Naive thymus-derived CD8-positive, alpha-beta T cell (primary cell): ENCODE results near the gene CACNA1C. TPM values are rescaled to one million over a fixed set of nuclear protein-coding genes. Genes with fewer than 3 reads are reported as not detected.

Experiments used
- ATAC-seq, 2 donors: fragments of 150-1000 bp; cut with Tn5 transposase in 1 of 2; sonication (Bioruptor Pico), chemical (Tn5 transposase) in 1 of 2; 1 replicate in 1 of 2; 2 replicates in 1 of 2; pipeline ENCODE4 v1.10.0; 2021; ENCODE audit warnings: mild to moderate bottlenecking in 2 of 2, moderate library complexity in 2 of 2
- POLR2A ChIA-PET: fragments of 350-600 bp; sonication (Branson Sonifier 250); formaldehyde crosslinking; loops from one replicate; lab custom pipeline; 2021; ENCODE audit warnings: antibody characterized with exemption; lab: Charles Lee
- DNase-seq, 10 donors: peaks; one replicate each; pipeline versions ENCODE4 v3.0.0 to v3.0.0-alpha.2; 2020 to 2022
- H3K27ac Mint-ChIP-seq, 10 donors: one replicate each; pipeline ENCODE4 v1.8.0; 2020 to 2022; ENCODE audit warnings: mild to moderate bottlenecking in 10 of 10, mixed read lengths in 10 of 10, moderate library complexity in 4 of 10, inconsistent platforms in 1 of 10
- H3K27me3 Mint-ChIP-seq, 5 donors: one replicate each; pipeline ENCODE4 v1.8.0; 2021 to 2022; ENCODE audit warnings: mixed read lengths in 5 of 5
- H3K36me3 Mint-ChIP-seq, 3 donors: one replicate each; pipeline ENCODE4 v1.8.0; 2020 to 2022; ENCODE audit warnings: mixed read lengths in 3 of 3, mild to moderate bottlenecking in 2 of 3, inconsistent platforms in 1 of 3
- H3K4me1 Mint-ChIP-seq, 4 donors: one replicate each; pipeline ENCODE4 v1.8.0; 2021 to 2022; ENCODE audit warnings: mixed read lengths in 4 of 4
- H3K4me3 Mint-ChIP-seq, 10 donors: one replicate each; pipeline ENCODE4 v1.8.0; 2020 to 2022; ENCODE audit warnings: mild to moderate bottlenecking in 10 of 10, mixed read lengths in 10 of 10, moderate library complexity in 6 of 10, inconsistent platforms in 1 of 10
- H3K9me3 Mint-ChIP-seq, 9 donors: one replicate each; pipeline ENCODE4 v1.8.0; 2020 to 2022; ENCODE audit warnings: mixed read lengths in 9 of 9, mild to moderate bottlenecking in 3 of 9, inconsistent platforms in 1 of 9, moderate library complexity in 1 of 9
- polyA plus RNA-seq, 3 donors: library from polyadenylated mRNA; unstranded; fragments of 300-500 nt; fragmentation: Illumina TruSeq; gene quantifications; one replicate each; pipeline ENCODE4 v1.2.3, GENCODE V29; 2021
- total RNA-seq, 8 experiments: library from RNA in 2 of 8; stranded (reverse) in 2 of 8; gene quantifications; one replicate each; pipeline ENCODE4 v1.2.3 and lab custom pipeline; 2021 to 2026

CACNA1C gene
- total and polyA plus RNA-seq, 5 experiments from 2014 or later: 0.05 to 0.21 (median 0.16) TPM

- H3K27me3 Mint-ChIP-seq: peaks cover 0 to 13% (median 5%) of the 10 kb centered on the region in 5 donors
- POLR2A ChIA-PET: no interaction called here
- peaks cover 0 to 5% (median 0%) of the 10 kb centered on the region in 9 donors for H3K9me3 Mint-ChIP-seq
- DNase-seq: no peak
- H3K4me1 Mint-ChIP-seq: no peaks in the 10 kb centered on the region
- H3K36me3 Mint-ChIP-seq: no peaks in the 10 kb centered on the region
- no peak for ATAC-seq
- H3K4me3 Mint-ChIP-seq: no peak overlapping the region
- no peak overlapping the region for H3K27ac Mint-ChIP-seq
Observed at GRCh38 chr12:2140858-2141519, 88.2 kb downstream of the CACNA1C start.

- POLR2A ChIA-PET: no interaction called here
- DNase-seq (no peak), ATAC-seq (no peak)
- no peaks in the 10 kb centered on the region for H3K9me3 Mint-ChIP-seq
- H3K36me3 Mint-ChIP-seq: no peaks in the 10 kb centered on the region
- H3K27ac Mint-ChIP-seq: no peak overlapping the region
- peaks cover 0 to 5% (median 3%) of the 10 kb centered on the region in 5 donors for H3K27me3 Mint-ChIP-seq
- no peak overlapping the region for H3K4me3 Mint-ChIP-seq
- no peaks in the 10 kb centered on the region for H3K4me1 Mint-ChIP-seq
Observed at GRCh38 chr12:2142068-2142467, 89.3 kb downstream of the CACNA1C start.

GRCh38 chr12:2144951-2145350 lies 92.2 kb downstream of the CACNA1C start:
- no peaks in the 10 kb centered on the region for H3K4me1 Mint-ChIP-seq
- H3K9me3 Mint-ChIP-seq: no peaks in the 10 kb centered on the region
- H3K36me3 Mint-ChIP-seq: no peaks in the 10 kb centered on the region
- H3K27ac Mint-ChIP-seq: no peak overlapping the region
- DNase-seq (no peak), ATAC-seq (no peak)
- H3K4me3 Mint-ChIP-seq: no peak overlapping the region
- peaks cover 2 to 21% (median 7%) of the 10 kb centered on the region in 5 donors for H3K27me3 Mint-ChIP-seq
- POLR2A ChIA-PET: no interaction called here

- ATAC-seq (no peak), DNase-seq (no peak)
- no peaks in the 10 kb centered on the region for H3K4me1 Mint-ChIP-seq
- no peaks in the 10 kb centered on the region for H3K36me3 Mint-ChIP-seq
- no peak overlapping the region for H3K27ac Mint-ChIP-seq
- H3K9me3 Mint-ChIP-seq: no peaks in the 10 kb centered on the region
- no peak overlapping the region for H3K4me3 Mint-ChIP-seq
- POLR2A ChIA-PET: no interaction called here
- H3K27me3 Mint-ChIP-seq: peaks cover 2 to 23% (median 7%) of the 10 kb centered on the region in 5 donors
Observed at GRCh38 chr12:2145433-2145998, 92.7 kb downstream of the CACNA1C start.

- ATAC-seq: no peak
- Mint-ChIP-seq H3K9me3 (no peaks in the 10 kb centered on the region), H3K27ac (no peak overlapping the region), H3K36me3 (no peaks in the 10 kb centered on the region), H3K4me1 (no peaks in the 10 kb centered on the region), H3K4me3 (no peak overlapping the region), H3K27me3 (peaks cover 2 to 29% (median 7%) of the 10 kb centered on the region in 5 donors)
- DNase-seq: no peak
- POLR2A ChIA-PET: no interaction called here
Observed at GRCh38 chr12:2147335-2147734, 94.5 kb downstream of the CACNA1C start.

- Mint-ChIP-seq H3K4me1 (no peaks in the 10 kb centered on the region), H3K36me3 (no peaks in the 10 kb centered on the region), H3K27me3 (peaks cover 2 to 36% (median 10%) of the 10 kb centered on the region in 5 donors), H3K4me3 (no peak overlapping the region), H3K9me3 (no peaks in the 10 kb centered on the region), H3K27ac (no peak overlapping the region)
- POLR2A ChIA-PET: no interaction called here
- ATAC-seq (no peak), DNase-seq (no peak)
Observed at GRCh38 chr12:2149091-2149490, 96.3 kb downstream of the CACNA1C start.

- Mint-ChIP-seq H3K4me1 (no peaks in the 10 kb centered on the region), H3K27me3 (peaks cover 2 to 41% (median 10%) of the 10 kb centered on the region in 5 donors), H3K4me3 (no peak overlapping the region), H3K9me3 (no peaks in the 10 kb centered on the region), H3K36me3 (no peaks in the 10 kb centered on the region), H3K27ac (no peak overlapping the region)
- POLR2A ChIA-PET: no interaction called here
- ATAC-seq (no peak), DNase-seq (no peak)
Observed at GRCh38 chr12:2150833-2151232, 98.0 kb downstream of the CACNA1C start.

GRCh38 chr12:2151391-2151790 lies 98.6 kb downstream of the CACNA1C start:
- Mint-ChIP-seq H3K27ac (no peak overlapping the region), H3K27me3 (peaks cover 2 to 41% (median 10%) of the 10 kb centered on the region in 5 donors), H3K9me3 (no peaks in the 10 kb centered on the region), H3K4me3 (no peak overlapping the region), H3K36me3 (no peaks in the 10 kb centered on the region), H3K4me1 (no peaks in the 10 kb centered on the region)
- DNase-seq (no peak), ATAC-seq (no peak)
- POLR2A ChIA-PET: no interaction called here

- DNase-seq (no peak), ATAC-seq (no peak)
- H3K27me3 Mint-ChIP-seq: peaks cover 2 to 35% (median 10%) of the 10 kb centered on the region in 5 donors
Observed at GRCh38 chr12:2152134-2152533, 99.3 kb downstream of the CACNA1C start.

GRCh38 chr12:2154050-2154449 lies 101.3 kb downstream of the CACNA1C start:
- H3K4me1 Mint-ChIP-seq: no peaks in the 10 kb centered on the region
- no peak for DNase-seq
- peaks cover under 1 to 28% (median 4%) of the 10 kb centered on the region in 5 donors for H3K27me3 Mint-ChIP-seq
- POLR2A ChIA-PET: no interaction called here
- no peaks in the 10 kb centered on the region for H3K36me3 Mint-ChIP-seq
- H3K9me3 Mint-ChIP-seq: no peaks in the 10 kb centered on the region
- no peak overlapping the region for H3K27ac Mint-ChIP-seq
- ATAC-seq: no peak
- no peak overlapping the region for H3K4me3 Mint-ChIP-seq

More at GRCh38 chr12:2152134-2152533, 99.3 kb downstream of the CACNA1C start:
- POLR2A ChIA-PET: no interaction called here
- no peak overlapping the region for H3K27ac Mint-ChIP-seq
- H3K36me3 Mint-ChIP-seq: no peaks in the 10 kb centered on the region
- H3K4me1 Mint-ChIP-seq: no peaks in the 10 kb centered on the region
- no peaks in the 10 kb centered on the region for H3K9me3 Mint-ChIP-seq
- H3K4me3 Mint-ChIP-seq: no peak overlapping the region

- no peak for ATAC-seq
- Mint-ChIP-seq H3K4me3 (no peak overlapping the region), H3K4me1 (no peaks in the 10 kb centered on the region), H3K9me3 (no peaks in the 10 kb centered on the region), H3K27ac (no peak overlapping the region), H3K36me3 (no peaks in the 10 kb centered on the region), H3K27me3 (peaks cover 0 to 25% (median 4%) of the 10 kb centered on the region in 5 donors)
- DNase-seq: no peak
- POLR2A ChIA-PET: no interaction called here
Observed at GRCh38 chr12:2154521-2154920, 101.7 kb downstream of the CACNA1C start.

- DNase-seq (no peak), ATAC-seq (no peak)
- Mint-ChIP-seq H3K4me1 (no peaks in the 10 kb centered on the region), H3K27ac (no peak overlapping the region), H3K9me3 (no peaks in the 10 kb centered on the region), H3K36me3 (no peaks in the 10 kb centered on the region), H3K4me3 (no peak overlapping the region), H3K27me3 (peaks cover 0 to 14% (median 2%) of the 10 kb centered on the region in 5 donors)
- POLR2A ChIA-PET: no interaction called here
Observed at GRCh38 chr12:2156333-2156732, 103.5 kb downstream of the CACNA1C start.

GRCh38 chr12:2160043-2160442 lies 107.3 kb downstream of the CACNA1C start:
- Mint-ChIP-seq H3K4me3 (no peak overlapping the region), H3K9me3 (peaks cover 0 to 5% (median 0%) of the 10 kb centered on the region in 9 donors), H3K27me3 (peaks cover 0 to 8% (median 0%) of the 10 kb centered on the region in 5 donors), H3K36me3 (no peaks in the 10 kb centered on the region), H3K4me1 (no peaks in the 10 kb centered on the region), H3K27ac (no peak overlapping the region)
- DNase-seq (no peak), ATAC-seq (no peak)
- POLR2A ChIA-PET: no interaction called here
